Cardiac septum (tissue), 1 donor: ENCODE measurements around the gene EXT2. TPM values are rescaled to one million over a fixed set of nuclear protein-coding genes. Genes with fewer than 3 reads are reported as not detected.
A peak's percentile ranks its signal among the peaks of the same experiment; 100 is the strongest.

ENCODE experiments used
- DNase-seq: peaks from one replicate; pipeline ENCODE4 v3.0.0-alpha.2; 2020; ENCODE audit warnings: low spot score
- intact Hi-C: fragments of 100-400 bp; cut with DNase I; formaldehyde crosslinking; loops from one replicate; pipeline ENCODE4 v1.14.0; 2022
- total RNA-seq: library from RNA; stranded (reverse); fragmentation: NEBNext Ultra II Directional; extraction: Animal tissue kit (Norgen Biotek cat#: 25700); gene quantifications from one replicate; pipeline ENCODE4 v1.2.1, GENCODE V29; 2021
- donor health status: DM: no; HTN: no; CAD: no.

Gene EXT2
- total RNA-seq, 1 donor from 2014 or later = 32.8 TPM

DNA sequence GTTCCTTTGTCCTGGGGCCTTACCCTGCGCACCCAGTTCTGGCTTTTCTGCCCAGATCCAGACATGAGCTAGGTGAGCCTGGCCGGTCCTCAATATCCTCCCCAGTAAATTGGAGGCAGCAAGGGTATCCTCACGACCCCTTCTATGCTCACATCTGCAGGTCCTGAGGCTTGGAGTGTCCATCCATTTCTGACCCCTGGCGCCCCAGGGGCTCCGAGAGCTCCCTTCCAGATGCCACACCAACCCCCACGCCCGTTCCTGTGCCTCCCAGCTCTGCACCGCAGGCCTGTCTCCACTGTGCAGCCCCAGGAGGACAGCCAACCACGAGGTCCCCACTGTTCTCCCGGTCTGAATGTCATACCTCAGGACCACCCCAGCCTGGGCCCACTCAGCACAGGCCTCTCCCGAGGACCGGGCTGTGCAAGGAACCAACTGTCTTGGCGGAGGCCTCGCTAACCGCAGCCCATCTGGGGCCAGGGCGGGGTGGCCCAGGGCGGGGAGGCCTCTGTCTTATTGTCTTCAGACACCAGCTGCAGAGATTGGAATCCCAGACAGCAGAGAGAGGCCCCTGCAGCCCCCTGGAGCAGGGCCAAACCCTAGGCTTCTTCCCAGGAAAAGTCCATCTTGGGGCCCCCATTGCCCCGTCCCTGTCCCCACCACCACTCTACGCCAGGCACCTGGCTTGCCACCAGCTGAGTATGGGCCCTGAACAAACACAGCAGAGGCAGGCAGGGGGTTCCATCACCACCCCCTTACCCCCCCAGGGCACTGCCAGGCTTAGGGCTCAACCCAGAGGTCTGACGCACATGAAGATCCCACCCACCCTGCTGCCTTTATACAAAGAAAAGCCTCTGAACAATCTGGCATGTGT lies 175.2 kb downstream of the EXT2 start:
- DNase-seq = peak; percentile 67
- intact Hi-C loops = no loop called here

DNA sequence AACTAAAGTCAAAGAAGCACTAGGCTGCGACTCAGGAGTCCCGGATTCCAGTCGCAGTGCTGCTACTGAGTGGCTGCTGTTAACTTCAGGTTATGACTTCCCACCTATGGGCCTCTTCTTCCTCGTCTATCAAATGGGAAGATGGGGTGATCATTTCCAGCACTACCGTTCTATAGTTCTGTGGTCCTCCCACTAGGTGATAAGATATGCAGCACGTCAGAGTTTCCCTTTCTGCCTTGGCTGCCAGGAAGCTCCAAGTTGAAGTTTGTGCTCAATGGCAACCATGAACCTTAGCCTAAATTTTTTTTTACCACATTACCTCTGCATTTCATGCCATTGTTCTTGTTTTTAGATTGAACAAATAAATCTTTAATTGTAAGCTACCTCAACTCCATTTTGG lies 175.8 kb downstream of the EXT2 start:
- no peak for DNase-seq
- intact Hi-C loops = no loop called here

DNA sequence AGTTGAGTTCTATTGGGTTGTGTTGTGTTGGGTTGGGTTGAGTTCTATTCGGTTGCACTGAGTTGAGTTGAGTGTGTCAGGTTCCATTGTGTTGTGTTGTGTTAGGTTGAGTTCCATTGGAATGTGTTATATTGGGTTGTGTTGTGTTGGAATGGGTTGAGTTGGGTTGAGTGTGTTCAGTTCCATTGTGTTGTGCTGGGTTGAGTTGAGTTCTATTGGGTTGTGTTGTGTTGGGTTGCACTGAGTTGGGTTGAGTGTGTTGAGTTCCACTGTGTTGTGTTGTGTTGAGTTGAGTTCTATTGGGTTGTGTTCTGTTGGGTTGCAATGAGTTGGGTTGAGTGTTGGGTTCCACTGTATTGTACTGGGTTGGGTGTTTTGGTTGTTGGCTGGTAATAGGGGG lies 178.9 kb downstream of the EXT2 start:
- intact Hi-C loops = no loop called here
- DNase-seq = no peak

DNA sequence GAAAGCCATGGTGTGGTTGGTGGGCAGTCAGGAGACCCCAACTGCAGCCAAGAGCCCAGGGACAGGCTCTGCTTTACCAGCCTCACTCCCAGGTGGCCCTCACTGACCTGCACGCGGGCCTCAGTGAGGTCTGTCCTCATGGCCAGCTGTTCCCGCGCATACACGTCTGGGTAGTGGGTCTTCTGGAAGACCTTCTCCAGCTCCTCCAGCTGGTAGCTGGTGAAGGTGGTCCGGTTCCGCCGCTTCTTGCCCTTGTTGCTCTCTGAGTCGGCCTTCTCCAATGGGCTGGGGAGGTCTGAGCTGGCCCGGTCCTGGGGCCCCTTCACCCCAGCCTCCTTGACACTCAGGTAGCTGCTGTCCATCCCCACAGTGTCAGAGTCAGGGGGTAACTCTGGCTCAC lies 179.8 kb downstream of the EXT2 start:
- intact Hi-C loops = no loop called here
- peak; percentile 64 for DNase-seq

GRCh38 chr11:44275961-44276550 lies 180.6 kb downstream of the EXT2 start:
- intact Hi-C loops = no loop called here
- peak; percentile 29 for DNase-seq

- DNase-seq = peak; percentile 60
- intact Hi-C loops = no loop called here
Measured at GRCh38 chr11:44277196-44278090, 182.0 kb downstream of the EXT2 start.

DNA sequence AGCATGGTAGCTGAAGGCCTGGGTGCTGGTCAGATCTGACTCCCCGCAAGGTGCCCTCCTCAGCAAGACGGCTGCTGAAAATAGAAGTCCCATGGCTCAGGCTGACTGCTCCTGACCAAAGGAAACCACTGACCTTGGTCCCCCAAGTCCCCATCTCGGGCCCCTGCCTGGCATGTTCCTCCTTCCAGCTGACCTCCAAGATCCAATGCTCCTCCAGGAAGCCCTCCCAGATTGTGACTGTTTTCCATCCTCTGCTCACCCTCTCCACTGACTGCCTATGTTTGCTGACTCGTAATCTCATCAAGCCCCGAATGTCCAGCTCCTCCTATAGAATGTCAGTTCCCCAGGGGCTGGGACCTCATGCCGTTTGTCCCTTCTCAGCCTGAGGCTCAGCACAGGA lies 184.0 kb downstream of the EXT2 start:
- no peak for DNase-seq
- intact Hi-C loops = no loop called here

DNA sequence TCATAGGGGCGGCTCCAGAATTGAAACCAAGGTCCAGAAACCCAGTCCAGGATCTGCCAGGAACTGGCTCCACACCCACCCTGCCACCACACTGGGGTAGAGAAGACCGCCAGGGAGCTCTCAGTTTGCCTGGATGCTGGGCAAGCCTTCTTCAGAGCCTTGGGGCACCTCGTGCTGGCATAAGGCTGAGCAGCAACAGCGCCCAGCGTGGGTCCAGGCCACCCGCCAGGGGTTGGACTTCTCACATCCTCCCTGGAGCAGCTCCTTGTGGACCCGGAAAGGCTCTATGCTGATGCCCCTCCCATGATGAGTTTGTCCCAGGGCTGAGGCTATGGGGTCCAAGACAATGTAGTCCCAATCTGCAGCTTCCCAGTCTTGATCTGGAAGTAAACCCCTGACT lies 184.8 kb downstream of the EXT2 start:
- peak; percentile 71 for DNase-seq
- intact Hi-C loops = no loop called here

- no peak for DNase-seq
- intact Hi-C loops = no loop called here
Measured at GRCh38 chr11:44281151-44281550, 185.7 kb downstream of the EXT2 start.

- intact Hi-C loops = no loop called here
- no peak for DNase-seq
Measured at GRCh38 chr11:44282620-44283019, 187.1 kb downstream of the EXT2 start.

GRCh38 chr11:44285756-44286155 lies 190.3 kb downstream of the EXT2 start:
- intact Hi-C loops = loop anchor here (1.0 to 5.0 kb wide), 4 partner anchors 153 to 253 kb away; no protein-coding TSS in a partner anchor
- DNase-seq = no peak

DNA sequence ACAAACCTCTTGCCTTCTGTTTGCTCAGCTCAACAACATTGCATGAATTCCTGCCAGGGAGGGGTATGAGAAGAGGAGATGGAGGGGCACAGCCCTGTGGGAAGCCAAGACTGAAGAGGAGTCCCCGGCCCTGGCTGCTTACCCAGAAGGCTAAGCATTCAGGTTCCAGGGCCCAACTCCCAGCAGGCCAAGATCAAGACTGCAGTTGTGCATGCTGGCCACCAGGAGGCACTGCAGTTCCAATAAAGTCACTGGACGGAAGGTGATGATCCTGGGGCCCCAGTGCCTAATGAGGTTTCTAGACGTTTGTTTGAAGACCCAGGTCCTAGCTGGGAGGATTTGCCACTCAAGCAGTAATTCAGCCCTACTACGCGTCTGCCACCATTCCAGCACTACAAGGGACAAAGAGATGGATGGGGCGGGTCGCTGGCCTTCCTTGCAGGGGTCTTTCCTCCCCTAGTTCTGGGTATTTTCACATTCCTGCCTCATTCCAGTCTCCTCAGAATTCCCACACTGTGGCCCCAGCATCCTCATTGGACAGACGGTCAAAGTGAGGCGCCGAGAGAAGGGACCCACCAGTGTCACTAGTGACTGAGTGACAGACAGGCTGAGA lies 190.9 kb downstream of the EXT2 start:
- intact Hi-C loops = loop anchor here (1.0 to 5.0 kb wide), 4 partner anchors 154 to 252 kb away; no protein-coding TSS in a partner anchor
- no peak for DNase-seq

GRCh38 chr11:44286911-44287310 lies 191.4 kb downstream of the EXT2 start:
- DNase-seq = no peak
- intact Hi-C loops = loop anchor here (1.0 to 5.0 kb wide), 4 partner anchors 155 to 251 kb away; no protein-coding TSS in a partner anchor

GRCh38 chr11:44288133-44288526 lies 192.7 kb downstream of the EXT2 start:
- intact Hi-C loops = loop anchor here (5.0 kb wide), 3 partner anchors 156 to 199 kb away; no protein-coding TSS in a partner anchor
- DNase-seq = no peak

- intact Hi-C loops = no loop called here
- no peak for DNase-seq
Measured at GRCh38 chr11:44290208-44290607, 194.7 kb downstream of the EXT2 start.

Other genes with a start within 250 kb of the EXT2 start
- gene ALKBH3, start 214.8 kb upstream of the EXT2 start, total RNA-seq = 17.2 TPM
- 42.0 TPM for gene C11orf96, start 153.0 kb upstream of the EXT2 start, total RNA-seq
- gene ACCSL, start 47.7 kb upstream of the EXT2 start, total RNA-seq = not detected
- gene ACCS, start 29.4 kb upstream of the EXT2 start, total RNA-seq = 12.0 TPM
- gene ALX4, start 214.5 kb downstream of the EXT2 start, total RNA-seq = 0.05 TPM